IPS-15b (cell line): ENCODE data around the gene SLC25A23.
"Not testable (repeated sequence)": the region's sequence is repeated elsewhere in the genome, so short reads cannot be mapped to it uniquely, and the experiment has no call there.

Source experiments
- H3K27me3 ChIP-seq: one replicate; pipeline ENCODE4 v1.6.1; 2013; ENCODE audit warnings: low read length; ENCODE audit not compliant: control insufficient read depth, insufficient read depth
- H3K36me3 ChIP-seq: one replicate; pipeline ENCODE4 v1.6.1; 2013; ENCODE audit warnings: low read length; ENCODE audit not compliant: control insufficient read depth, insufficient read depth
- H3K4me1 ChIP-seq: one replicate; pipeline ENCODE4 v1.6.1; 2013; ENCODE audit warnings: mild to moderate bottlenecking, low read length; ENCODE audit not compliant: control insufficient read depth, insufficient read depth
- H3K4me3 ChIP-seq: one replicate; pipeline ENCODE4 v1.5.1; 2013; ENCODE audit warnings: low read depth, low read length
- H3K9ac ChIP-seq: one replicate; pipeline ENCODE4 v1.6.1; 2013; ENCODE audit warnings: low read depth, mild to moderate bottlenecking, low read length
- H3K9me3 ChIP-seq: one replicate; pipeline ENCODE4 v1.6.1; 2013; ENCODE audit warnings: mild to moderate bottlenecking, low read length; ENCODE audit not compliant: control insufficient read depth, insufficient read depth

SLC25A23 gene

GRCh38 chr19:6448045-6448444 lies 11.5 kb downstream of the SLC25A23 start:
- Histone ChIP-seq H3K9ac (no peak overlapping the region), H3K4me1 (no peaks in the 10 kb centered on the region), H3K9me3 (no peaks in the 10 kb centered on the region), H3K36me3 (no peaks in the 10 kb centered on the region), H3K4me3 (no peak overlapping the region), H3K27me3 (no peaks in the 10 kb centered on the region)

- no peak overlapping the region for H3K9ac ChIP-seq
Measured at GRCh38 chr19:6446452-6446851, 13.1 kb downstream of the SLC25A23 start.

GRCh38 chr19:6443986-6444385 lies 15.6 kb downstream of the SLC25A23 start:
- Histone ChIP-seq H3K27me3 (no peaks in the 10 kb centered on the region), H3K36me3 (no peaks in the 10 kb centered on the region), H3K4me1 (no peaks in the 10 kb centered on the region), H3K4me3 (no peak overlapping the region), H3K9me3 (no peaks in the 10 kb centered on the region), H3K9ac (no peak overlapping the region)

More at GRCh38 chr19:6446452-6446851, 13.1 kb downstream of the SLC25A23 start:
- Histone ChIP-seq H3K27me3 (no peaks in the 10 kb centered on the region), H3K9me3 (no peaks in the 10 kb centered on the region), H3K4me3 (no peak overlapping the region), H3K4me1 (no peaks in the 10 kb centered on the region), H3K36me3 (no peaks in the 10 kb centered on the region)

GRCh38 chr19:6442087-6442688 lies 17.4 kb downstream of the SLC25A23 start:
- no peaks in the 10 kb centered on the region for H3K4me1 ChIP-seq
- H3K27me3 ChIP-seq = no peaks in the 10 kb centered on the region
- no peak overlapping the region for H3K9ac ChIP-seq
- no peaks in the 10 kb centered on the region for H3K36me3 ChIP-seq
- no peaks in the 10 kb centered on the region for H3K9me3 ChIP-seq
- no peak overlapping the region for H3K4me3 ChIP-seq

- Histone ChIP-seq H3K27me3 (no peaks in the 10 kb centered on the region), H3K4me1 (no peaks in the 10 kb centered on the region), H3K4me3 (no peak overlapping the region), H3K9me3 (no peaks in the 10 kb centered on the region), H3K36me3 (no peaks in the 10 kb centered on the region), H3K9ac (no peak overlapping the region)
Measured at GRCh38 chr19:6440905-6441304, 18.7 kb downstream of the SLC25A23 start.

GRCh38 chr19:6439743-6440142 lies 19.8 kb downstream of the SLC25A23 start:
- no peaks in the 10 kb centered on the region for H3K9me3 ChIP-seq
- no peak overlapping the region for H3K9ac ChIP-seq
- no peaks in the 10 kb centered on the region for H3K36me3 ChIP-seq

GRCh38 chr19:6433663-6434062 lies 25.9 kb downstream of the SLC25A23 start, which contains the start of gene SLC25A41:
Gene SLC25A41 (minus strand): TSS chr19:6433763. CDS start chr19:6433693, 70 bp downstream.
- no peaks in the 10 kb centered on the region for H3K4me1 ChIP-seq
- H3K9me3 ChIP-seq = no peaks in the 10 kb centered on the region
- no peak within 1 kb of the TSS for H3K4me3 ChIP-seq

More at GRCh38 chr19:6439743-6440142, 19.8 kb downstream of the SLC25A23 start:
- Histone ChIP-seq H3K4me1 (no peaks in the 10 kb centered on the region), H3K4me3 (no peak overlapping the region), H3K27me3 (no peaks in the 10 kb centered on the region)

GRCh38 chr19:6433165-6433564 lies 26.4 kb downstream of the SLC25A23 start:
- H3K4me1 ChIP-seq = no peaks in the 10 kb centered on the region
- peaks cover 5% of the 10 kb centered on the region for H3K27me3 ChIP-seq
- no peak overlapping the region for H3K9ac ChIP-seq
- H3K9me3 ChIP-seq = no peaks in the 10 kb centered on the region
- no peak overlapping the region for H3K4me3 ChIP-seq
- no peaks in the 10 kb centered on the region for H3K36me3 ChIP-seq

More at GRCh38 chr19:6433663-6434062, 25.9 kb downstream of the SLC25A23 start, which contains the start of gene SLC25A41:
- Histone ChIP-seq H3K27me3 (peaks cover 5% of the 10 kb centered on the region), H3K36me3 (no peaks in the 10 kb centered on the region), H3K9ac (no peak within 1 kb of the TSS)

GRCh38 chr19:6431891-6432290 lies 27.7 kb downstream of the SLC25A23 start:
- Histone ChIP-seq H3K4me1 (no peaks in the 10 kb centered on the region), H3K9me3 (no peaks in the 10 kb centered on the region), H3K27me3 (peaks cover 5% of the 10 kb centered on the region), H3K9ac (no peak overlapping the region), H3K36me3 (no peaks in the 10 kb centered on the region), H3K4me3 (no peak overlapping the region)

GRCh38 chr19:6429419-6430221 lies 30.0 kb downstream of the SLC25A23 start:
- Histone ChIP-seq H3K9ac (no peak overlapping the region), H3K36me3 (no peaks in the 10 kb centered on the region), H3K4me1 (no peaks in the 10 kb centered on the region), H3K9me3 (no peaks in the 10 kb centered on the region), H3K4me3 (no peak overlapping the region), H3K27me3 (peaks cover 5% of the 10 kb centered on the region)

GRCh38 chr19:6428692-6429418 lies 30.7 kb downstream of the SLC25A23 start:
- not testable (repeated sequence) for H3K36me3 ChIP-seq, H3K9ac ChIP-seq, H3K4me1 ChIP-seq, H3K4me3 ChIP-seq, H3K27me3 ChIP-seq, H3K9me3 ChIP-seq
